Activated effector memory CD4-positive, alpha-beta T cell treated with anti-CD3 and anti-CD28 coated beads, Interleukin-2, amount 50 U/mL, for 16 hours (primary cell): Measurements from ENCODE around the gene CNOT4.
"Not testable (repeated sequence)": the region's sequence is repeated elsewhere in the genome, so short reads cannot be mapped to it uniquely, and the experiment has no call there.

Experiments used
- DNase-seq: peaks from one replicate; pipeline ENCODE4 v3.0.0-alpha.2; 2020

CNOT4 gene

GRCh38 chr7:135510592-135511183, 786 bp upstream of the CNOT4 start:
- no peak for DNase-seq

GRCh38 chr7:135509589-135509838, 388 bp downstream of the CNOT4 start:
- no peak for DNase-seq

- DNase-seq, result peak; percentile 70
Measured at GRCh38 chr7:135508883-135509588, 866 bp downstream of the CNOT4 start.

- no peak for DNase-seq
Measured at GRCh38 chr7:135501402-135501801, 8.5 kb downstream of the CNOT4 start.

- no peak for DNase-seq
Measured at GRCh38 chr7:135499818-135500217, 10.1 kb downstream of the CNOT4 start.

GRCh38 chr7:135497161-135497560, 12.7 kb downstream of the CNOT4 start:
- not testable (repeated sequence) for DNase-seq

GRCh38 chr7:135493362-135493761, 16.5 kb downstream of the CNOT4 start:
- no peak for DNase-seq

GRCh38 chr7:135492151-135492550, 17.8 kb downstream of the CNOT4 start:
- no peak for DNase-seq

- DNase-seq, result no peak
Measured at GRCh38 chr7:135490783-135491182, 19.1 kb downstream of the CNOT4 start.

- no peak for DNase-seq
Measured at GRCh38 chr7:135489791-135490190, 20.1 kb downstream of the CNOT4 start.

GRCh38 chr7:135486261-135486920, 23.5 kb downstream of the CNOT4 start:
- DNase-seq, result no peak

- DNase-seq, result no peak
Measured at GRCh38 chr7:135481598-135481979, 28.3 kb downstream of the CNOT4 start.

- no peak for DNase-seq
Measured at GRCh38 chr7:135480966-135481597, 28.8 kb downstream of the CNOT4 start.

- no peak for DNase-seq
Measured at GRCh38 chr7:135475521-135475920, 34.4 kb downstream of the CNOT4 start.

- not testable (repeated sequence) for DNase-seq
Measured at GRCh38 chr7:135469705-135470104, 40.2 kb downstream of the CNOT4 start.

- DNase-seq, result no peak
Measured at GRCh38 chr7:135467207-135467711, 42.6 kb downstream of the CNOT4 start.

- DNase-seq, result no peak
Measured at GRCh38 chr7:135466442-135467206, 43.3 kb downstream of the CNOT4 start.

GRCh38 chr7:135463908-135464307, 46.0 kb downstream of the CNOT4 start:
- no peak for DNase-seq

- no peak for DNase-seq
Measured at GRCh38 chr7:135459951-135460567, 49.8 kb downstream of the CNOT4 start.

GRCh38 chr7:135459076-135459475, 50.8 kb downstream of the CNOT4 start:
- DNase-seq, result no peak

GRCh38 chr7:135454060-135454459, 55.8 kb downstream of the CNOT4 start:
- no peak for DNase-seq

- no peak for DNase-seq
Measured at GRCh38 chr7:135449436-135449835, 60.5 kb downstream of the CNOT4 start.

GRCh38 chr7:135448753-135449152, 61.1 kb downstream of the CNOT4 start:
- no peak for DNase-seq
